Large intestine (tissue), 3 donors: ENCODE results near the gene CPNE6. TPM values are rescaled to one million over a fixed set of nuclear protein-coding genes. Genes with fewer than 3 reads are reported as not detected.

Experiments
- DNase-seq, 2 donors: peaks; one replicate each; pipeline versions ENCODE4 v3.0.0 to v3.0.0-alpha.2; 2013
- H3K27ac ChIP-seq: one replicate; pipeline ENCODE4 v1.5.1; 2013; ENCODE audit warnings: low read length
- H3K27me3 ChIP-seq: 2 replicates; pipeline ENCODE4 v1.6.1; 2013; ENCODE audit warnings: low read length; ENCODE audit not compliant: control insufficient read depth, insufficient read depth
- H3K36me3 ChIP-seq: 2 replicates; pipeline ENCODE4 v1.6.1; 2013; ENCODE audit warnings: low read length; ENCODE audit not compliant: control insufficient read depth, insufficient read depth
- H3K4me1 ChIP-seq: one replicate; pipeline ENCODE4 v1.6.1; 2013; ENCODE audit warnings: low read length; ENCODE audit not compliant: control insufficient read depth, insufficient read depth
- H3K4me3 ChIP-seq: one replicate; pipeline ENCODE4 v1.5.1; 2013; ENCODE audit warnings: low read length
- H3K9me3 ChIP-seq: one replicate; pipeline ENCODE4 v1.6.1; 2013; ENCODE audit warnings: mild to moderate bottlenecking, low read depth, low read length, moderate library complexity; ENCODE audit not compliant: control insufficient read depth
- WGBS: methylation state at CpG from one replicate; pipeline ENCODE4 v1.1.5; 2013; ENCODE audit warnings: low lambda C conversion rate; ENCODE audit not compliant: insufficient coverage; 5-methylcytosine and 5-hydroxymethylcytosine counted together
- polyA plus RNA-seq: library from polyadenylated mRNA; unstranded; fragments of 120-200 nt; gene quantifications from one replicate; pipeline ENCODE4 v1.2.1, GENCODE V29; 2013

CPNE6 gene
- polyA plus RNA-seq, 1 donor, result 0.31 TPM

DNA sequence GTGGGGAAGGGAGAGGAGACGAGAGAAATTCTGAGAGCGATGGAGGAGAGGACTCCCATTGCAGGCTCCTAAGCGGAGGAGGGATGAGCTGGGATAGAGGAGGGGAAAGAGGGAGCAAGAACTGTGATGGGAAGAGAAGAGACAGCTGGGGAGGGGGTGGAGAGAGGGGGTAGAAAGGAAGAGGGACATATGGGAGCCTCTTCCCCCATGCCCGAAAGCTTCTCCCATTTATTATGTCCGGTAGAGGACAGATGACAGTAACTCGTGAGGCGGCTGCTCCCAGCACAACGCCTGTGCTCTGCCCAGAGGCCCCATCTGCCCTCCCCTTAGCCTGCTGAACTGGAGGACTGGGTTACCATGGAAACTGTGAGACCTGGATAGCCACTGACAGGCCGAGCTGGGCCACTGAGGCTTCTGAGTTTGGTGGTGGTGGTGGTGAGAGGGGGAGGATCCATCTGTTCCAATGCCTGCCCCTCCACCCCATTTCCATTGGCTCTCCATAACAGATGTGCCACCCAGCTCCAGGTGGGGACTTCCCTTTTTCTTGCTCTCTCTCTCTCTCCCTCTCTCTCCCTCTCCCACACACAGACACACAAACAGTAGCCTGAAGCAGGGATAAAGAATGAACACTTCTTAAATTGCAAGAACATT, 8.3 kb downstream of the CPNE6 start:
- H3K27me3 ChIP-seq, result peaks cover 8% of the 10 kb centered on the region
- H3K4me1 ChIP-seq, result peaks cover 25% of the 10 kb centered on the region
- WGBS, result no CpG with 5 or more reads among the region's 9 CpGs
- no peak for DNase-seq
- H3K9me3 ChIP-seq, result no peaks in the 10 kb centered on the region
- no peak overlapping the region for H3K27ac ChIP-seq
- H3K4me3 ChIP-seq, result no peak overlapping the region
- H3K36me3 ChIP-seq, result no peaks in the 10 kb centered on the region

DNA sequence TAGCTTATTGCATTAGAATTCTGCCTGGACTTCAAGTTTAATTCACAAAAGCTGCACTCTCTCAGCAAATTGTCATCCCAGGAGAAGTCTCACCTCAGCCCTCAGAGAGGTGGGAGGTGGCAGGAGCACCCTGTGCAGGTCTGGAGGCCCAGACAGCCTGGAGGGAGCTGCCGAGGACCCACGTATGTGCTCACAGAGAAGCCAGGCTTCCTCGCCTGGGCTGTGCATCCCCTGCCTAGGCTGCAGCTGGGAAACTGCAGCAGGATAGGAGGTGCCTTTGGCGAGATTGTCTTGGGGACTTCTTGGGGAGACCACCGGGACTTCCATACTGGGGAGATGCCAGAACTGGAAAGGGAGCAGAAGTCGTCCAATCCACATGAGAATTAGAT, 8.8 kb downstream of the CPNE6 start:
- H3K4me1 ChIP-seq, result peaks cover 20% of the 10 kb centered on the region
- no peaks in the 10 kb centered on the region for H3K9me3 ChIP-seq
- H3K4me3 ChIP-seq, result no peak overlapping the region
- H3K27ac ChIP-seq, result no peak overlapping the region
- H3K36me3 ChIP-seq, result no peaks in the 10 kb centered on the region
- DNase-seq, result no peak
- WGBS, result no CpG with 5 or more reads among the region's 6 CpGs
- H3K27me3 ChIP-seq, result peaks cover 8% of the 10 kb centered on the region

- H3K4me1 ChIP-seq, result peaks cover 14% of the 10 kb centered on the region
- H3K9me3 ChIP-seq, result no peaks in the 10 kb centered on the region
- H3K4me3 ChIP-seq, result peak overlapping the region; percentile 52
- peak; percentile 68 to 87 for DNase-seq
- no peaks in the 10 kb centered on the region for H3K36me3 ChIP-seq
- no CpG with 5 or more reads among the region's 74 CpGs for WGBS
- peaks cover 8% of the 10 kb centered on the region for H3K27me3 ChIP-seq
- H3K27ac ChIP-seq, result peak overlapping the region; percentile 34
These were observed 9.8 kb downstream of the CPNE6 start for GRCh38 chr14:24080888-24081738.

- Histone ChIP-seq H3K27ac (peak overlapping the region; percentile 63), H3K27me3 (peaks cover 8% of the 10 kb centered on the region), H3K4me1 (peaks cover 14% of the 10 kb centered on the region), H3K36me3 (no peaks in the 10 kb centered on the region), H3K9me3 (no peaks in the 10 kb centered on the region), H3K4me3 (peak overlapping the region; percentile 52)
- WGBS, result 83% methylated on average over 2 of the region's 26 CpGs
- DNase-seq, result peak in 1 of 2 donors; percentile 34
These were observed 10.4 kb downstream of the CPNE6 start for GRCh38 chr14:24081739-24082211.

GRCh38 chr14:24082411-24083080, 11.2 kb downstream of the CPNE6 start:
- Histone ChIP-seq H3K27me3 (peaks cover 8% of the 10 kb centered on the region), H3K36me3 (no peaks in the 10 kb centered on the region)
- WGBS, result no CpG with 5 or more reads among the region's 5 CpGs

DNA sequence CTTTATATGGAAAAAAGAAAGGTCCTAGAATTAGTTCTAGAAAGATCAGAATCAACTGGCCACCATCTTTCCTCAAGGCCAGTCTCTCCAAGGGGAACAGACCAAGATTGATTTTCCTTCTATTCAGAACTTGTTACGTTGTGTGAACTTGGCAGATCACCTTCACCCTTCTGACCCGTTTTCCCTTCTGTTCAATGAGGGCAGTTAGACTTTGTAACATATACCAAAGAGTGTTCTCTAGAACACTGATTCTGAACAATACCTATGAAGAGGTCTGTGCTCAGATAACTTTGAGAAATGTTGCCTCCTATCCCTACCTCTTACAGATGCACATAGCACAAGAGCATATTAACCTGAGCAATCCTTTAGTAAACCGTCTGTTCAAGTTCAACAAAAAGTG, 12.1 kb downstream of the CPNE6 start:
- Histone ChIP-seq H3K4me3 (no peak overlapping the region), H3K27me3 (peaks cover 8% of the 10 kb centered on the region), H3K9me3 (no peaks in the 10 kb centered on the region), H3K36me3 (no peaks in the 10 kb centered on the region), H3K4me1 (peaks cover 14% of the 10 kb centered on the region), H3K27ac (no peak overlapping the region)
- no peak for DNase-seq
- no CpG with 5 or more reads among the region's 3 CpGs for WGBS

More at GRCh38 chr14:24082411-24083080, 11.2 kb downstream of the CPNE6 start:
- no peak overlapping the region for H3K27ac ChIP-seq
- H3K4me3 ChIP-seq, result no peak overlapping the region
- no peak for DNase-seq
- H3K4me1 ChIP-seq, result peaks cover 14% of the 10 kb centered on the region
- no peaks in the 10 kb centered on the region for H3K9me3 ChIP-seq

DNA sequence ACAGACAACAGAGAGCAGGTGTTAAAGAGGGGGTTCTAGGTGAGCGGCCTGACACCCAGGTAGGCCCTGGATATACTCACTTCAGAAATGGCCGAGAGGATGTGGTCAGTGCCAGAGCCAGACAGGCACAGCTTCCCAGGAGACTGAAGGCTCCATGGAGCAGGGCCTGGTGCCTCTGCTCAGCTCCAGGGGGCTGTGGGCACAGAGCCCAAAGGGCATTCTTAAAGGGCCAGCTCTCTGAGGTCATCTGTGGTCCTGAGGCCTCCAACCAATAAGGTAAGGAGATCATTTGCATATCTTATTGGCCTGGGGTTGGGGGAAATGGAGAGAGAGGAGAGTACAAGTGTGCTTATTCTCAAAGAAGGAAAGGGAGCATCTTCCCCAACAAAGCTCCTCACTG, 13.1 kb downstream of the CPNE6 start:
- Histone ChIP-seq H3K27me3 (peaks cover 8% of the 10 kb centered on the region), H3K36me3 (no peaks in the 10 kb centered on the region), H3K4me1 (peaks cover 14% of the 10 kb centered on the region), H3K9me3 (no peaks in the 10 kb centered on the region), H3K27ac (no peak overlapping the region), H3K4me3 (no peak overlapping the region)
- no peak for DNase-seq
- no CpG with 5 or more reads among the region's 2 CpGs for WGBS

DNA sequence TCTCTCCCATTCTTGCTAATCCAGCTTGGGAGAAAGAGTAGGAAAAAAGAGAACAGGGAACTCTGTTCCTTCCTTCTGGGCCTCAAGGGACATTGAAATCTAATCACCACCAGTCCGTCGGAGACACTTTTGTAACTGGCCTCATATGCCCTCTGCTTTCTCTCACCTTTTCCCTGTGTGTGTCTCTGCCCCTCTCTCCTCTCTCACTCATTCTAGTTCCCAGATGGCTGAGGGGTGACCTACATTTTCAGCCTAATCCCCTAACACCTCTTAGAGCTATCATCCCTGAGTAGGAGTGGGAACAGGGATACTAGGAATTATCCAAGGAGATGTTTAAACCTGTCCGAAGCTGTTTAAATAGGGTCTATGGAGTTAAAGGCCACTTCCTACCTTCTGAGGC, 13.9 kb downstream of the CPNE6 start:
- Histone ChIP-seq H3K27ac (no peak overlapping the region), H3K36me3 (no peaks in the 10 kb centered on the region), H3K9me3 (no peaks in the 10 kb centered on the region), H3K27me3 (peaks cover 6% of the 10 kb centered on the region), H3K4me3 (no peak overlapping the region), H3K4me1 (peaks cover 14% of the 10 kb centered on the region)
- WGBS, result 75% methylated on average over 2 of the region's 3 CpGs
- DNase-seq, result no peak

GRCh38 chr14:24086193-24086955, 15.0 kb downstream of the CPNE6 start:
- no peak overlapping the region for H3K4me3 ChIP-seq
- H3K4me1 ChIP-seq, result peaks cover 16% of the 10 kb centered on the region
- H3K36me3 ChIP-seq, result no peaks in the 10 kb centered on the region
- no peak overlapping the region for H3K27ac ChIP-seq
- H3K27me3 ChIP-seq, result peaks cover 5% of the 10 kb centered on the region
- H3K9me3 ChIP-seq, result no peaks in the 10 kb centered on the region
- no peak for DNase-seq
- WGBS, result no CpG with 5 or more reads among the region's 3 CpGs

GRCh38 chr14:24087004-24087403, 15.6 kb downstream of the CPNE6 start:
- Histone ChIP-seq H3K4me3 (no peak overlapping the region), H3K27ac (no peak overlapping the region), H3K4me1 (peaks cover 17% of the 10 kb centered on the region), H3K36me3 (no peaks in the 10 kb centered on the region), H3K27me3 (no peaks in the 10 kb centered on the region), H3K9me3 (no peaks in the 10 kb centered on the region)
- 83% methylated on average over 1 of the region's 1 CpG for WGBS
- no peak for DNase-seq
